Adipocyte (in vitro differentiated cells): ENCODE measurements around the gene AGPAT3.

ENCODE experiments used
- DNase-seq: peaks from one replicate; pipeline ENCODE4 v3.0.0-alpha.2; 2015; ENCODE audit warnings: low read depth
- H3K27me3 ChIP-seq: replicated peaks from 2 replicates; pipeline ENCODE4 v1.7.0; 2013; ENCODE audit warnings: mild to moderate bottlenecking, low read length, moderate library complexity; ENCODE audit not compliant: control insufficient read depth, insufficient read depth
- H3K36me3 ChIP-seq: 2 replicates; pipeline ENCODE4 v1.7.0; 2013; ENCODE audit warnings: low read length, mild to moderate bottlenecking, moderate library complexity; ENCODE audit not compliant: control insufficient read depth, insufficient read depth, severe bottlenecking
- H3K4me1 ChIP-seq: 2 replicates; pipeline ENCODE4 v1.7.0; 2013; ENCODE audit warnings: mild to moderate bottlenecking, low read length, moderate library complexity; ENCODE audit not compliant: control insufficient read depth, insufficient read depth
- H3K4me3 ChIP-seq: 2 replicates; pipeline ENCODE4 v1.7.0; 2013; ENCODE audit warnings: mild to moderate bottlenecking, low read length, moderate library complexity
- H3K9ac ChIP-seq: 2 replicates; pipeline ENCODE4 v1.7.0; 2013; ENCODE audit warnings: mild to moderate bottlenecking, low read length, moderate library complexity
- H3K9me3 ChIP-seq: 2 replicates; pipeline ENCODE4 v1.7.0; 2013; ENCODE audit warnings: mild to moderate bottlenecking, low read length, moderate library complexity; ENCODE audit not compliant: control insufficient read depth

The AGPAT3 gene

GRCh38 chr21:43921571-43921978 is 56.6 kb downstream of the AGPAT3 start:
- Histone ChIP-seq H3K4me3 (no peak overlapping the region), H3K9ac (no peak overlapping the region), H3K36me3 (peaks cover 4% of the 10 kb centered on the region), H3K9me3 (no peaks in the 10 kb centered on the region), H3K4me1 (peaks cover 23% of the 10 kb centered on the region), H3K27me3 (no peaks in the 10 kb centered on the region)
- DNase-seq, result no peak

GRCh38 chr21:43921979-43922945 is 57.2 kb downstream of the AGPAT3 start:
- peaks cover 23% of the 10 kb centered on the region for H3K4me1 ChIP-seq
- no peaks in the 10 kb centered on the region for H3K27me3 ChIP-seq
- DNase-seq, result no peak
- H3K9me3 ChIP-seq, result no peaks in the 10 kb centered on the region
- peaks cover 4% of the 10 kb centered on the region for H3K36me3 ChIP-seq
- H3K4me3 ChIP-seq, result no peak overlapping the region
- no peak overlapping the region for H3K9ac ChIP-seq

- Histone ChIP-seq H3K4me1 (peaks cover 23% of the 10 kb centered on the region), H3K9ac (no peak overlapping the region), H3K27me3 (no peaks in the 10 kb centered on the region), H3K4me3 (no peak overlapping the region), H3K36me3 (peaks cover 4% of the 10 kb centered on the region), H3K9me3 (no peaks in the 10 kb centered on the region)
- DNase-seq, result no peak
These were observed 57.9 kb downstream of the AGPAT3 start for GRCh38 chr21:43922949-43923348.

GRCh38 chr21:43923391-43923790 is 58.4 kb downstream of the AGPAT3 start:
- peaks cover 4% of the 10 kb centered on the region for H3K36me3 ChIP-seq
- no peaks in the 10 kb centered on the region for H3K9me3 ChIP-seq
- H3K4me1 ChIP-seq, result peaks cover 23% of the 10 kb centered on the region
- no peaks in the 10 kb centered on the region for H3K27me3 ChIP-seq
- no peak overlapping the region for H3K9ac ChIP-seq
- no peak overlapping the region for H3K4me3 ChIP-seq
- no peak for DNase-seq

DNA sequence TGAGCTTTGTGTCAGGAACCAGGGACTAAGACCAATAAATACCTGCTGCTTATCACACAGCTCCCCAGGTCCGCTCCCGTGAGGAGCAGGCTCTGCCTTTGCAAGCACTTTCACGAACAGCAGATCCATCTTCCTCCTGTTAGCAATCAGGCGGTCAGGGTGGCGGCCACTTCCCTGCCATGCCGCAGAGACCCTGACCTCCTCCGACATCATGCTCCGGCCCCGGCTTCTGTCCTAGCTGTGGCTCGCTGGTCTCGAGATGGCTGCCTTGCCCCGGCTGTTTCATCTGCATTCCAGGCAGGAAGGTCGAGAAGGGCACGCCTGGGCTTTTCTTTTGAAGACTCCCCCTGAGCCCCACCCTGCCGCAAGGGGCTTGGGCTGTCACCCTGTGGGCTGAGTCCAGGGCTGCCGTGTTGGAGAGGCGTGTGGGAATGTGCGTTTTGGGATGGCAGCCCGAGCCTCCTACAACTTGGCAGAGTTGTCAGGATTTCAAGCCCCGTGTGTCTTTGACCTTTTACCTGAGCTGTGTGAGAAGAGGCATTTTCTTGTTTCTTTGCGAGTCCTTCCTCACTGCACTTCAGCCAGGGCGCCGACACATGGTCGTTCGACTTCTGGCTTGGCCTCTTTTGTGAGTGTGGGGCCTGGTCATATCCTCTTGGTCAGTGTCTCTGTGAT is 59.5 kb downstream of the AGPAT3 start:
- Histone ChIP-seq H3K36me3 (peaks cover 4% of the 10 kb centered on the region), H3K9ac (no peak overlapping the region), H3K4me1 (peaks cover 23% of the 10 kb centered on the region), H3K4me3 (no peak overlapping the region), H3K9me3 (no peaks in the 10 kb centered on the region), H3K27me3 (no peaks in the 10 kb centered on the region)
- DNase-seq, result no peak

GRCh38 chr21:43925096-43925481 is 60.1 kb downstream of the AGPAT3 start:
- DNase-seq, result no peak
- H3K36me3 ChIP-seq, result peaks cover 4% of the 10 kb centered on the region
- peaks cover 23% of the 10 kb centered on the region for H3K4me1 ChIP-seq
- no peak overlapping the region for H3K9ac ChIP-seq
- no peaks in the 10 kb centered on the region for H3K9me3 ChIP-seq
- H3K4me3 ChIP-seq, result no peak overlapping the region
- H3K27me3 ChIP-seq, result no peaks in the 10 kb centered on the region

DNA sequence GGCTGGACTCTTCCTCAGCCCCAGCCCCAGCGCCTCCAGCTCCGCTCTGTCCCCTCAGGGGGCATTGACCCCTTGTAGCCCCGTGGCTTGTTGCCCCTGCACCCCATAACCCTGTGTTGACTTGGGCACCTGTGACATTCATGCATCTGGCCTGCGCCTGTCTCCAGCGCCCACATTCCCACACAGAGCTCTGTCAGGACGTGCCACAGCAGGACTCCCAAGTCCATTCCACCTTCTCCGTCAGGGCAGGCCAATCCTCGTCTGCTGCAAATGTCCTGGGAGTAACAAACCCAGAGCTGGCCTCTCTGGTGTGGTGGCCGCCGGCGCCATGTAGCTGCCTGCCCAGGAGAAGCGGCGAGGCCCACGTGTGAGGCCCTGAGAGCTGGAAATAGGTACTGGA is 60.6 kb downstream of the AGPAT3 start:
- Histone ChIP-seq H3K36me3 (peaks cover 4% of the 10 kb centered on the region), H3K4me3 (no peak overlapping the region), H3K9ac (no peak overlapping the region), H3K27me3 (no peaks in the 10 kb centered on the region), H3K9me3 (no peaks in the 10 kb centered on the region), H3K4me1 (peaks cover 23% of the 10 kb centered on the region)
- no peak for DNase-seq

DNA sequence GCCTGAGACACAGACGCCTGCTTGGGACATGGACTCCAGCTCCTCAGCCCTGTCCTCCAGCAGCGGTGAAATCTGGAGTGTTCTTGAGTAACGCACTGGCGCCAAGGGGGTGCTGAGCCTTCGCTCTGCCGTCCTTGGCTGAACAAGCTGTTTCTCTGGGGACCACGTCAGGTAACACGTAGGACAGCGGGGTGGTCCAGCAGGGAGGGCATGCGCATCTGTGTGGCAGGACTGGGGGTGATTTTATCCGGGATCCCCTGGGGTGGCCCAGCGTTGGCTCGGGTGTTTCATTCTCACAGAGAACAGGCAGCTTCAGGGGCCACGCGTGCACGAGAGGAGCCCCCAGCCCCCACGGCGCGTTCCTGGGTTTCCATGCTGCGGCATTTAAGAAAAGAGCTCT is 61.2 kb downstream of the AGPAT3 start:
- Histone ChIP-seq H3K36me3 (peaks cover 4% of the 10 kb centered on the region), H3K4me1 (peaks cover 23% of the 10 kb centered on the region), H3K9ac (no peak overlapping the region), H3K27me3 (no peaks in the 10 kb centered on the region), H3K9me3 (no peaks in the 10 kb centered on the region), H3K4me3 (no peak overlapping the region)
- DNase-seq, result no peak

- no peak overlapping the region for H3K4me3 ChIP-seq
- H3K9ac ChIP-seq, result no peak overlapping the region
- no peaks in the 10 kb centered on the region for H3K9me3 ChIP-seq
- peaks cover 23% of the 10 kb centered on the region for H3K4me1 ChIP-seq
- no peaks in the 10 kb centered on the region for H3K27me3 ChIP-seq
- H3K36me3 ChIP-seq, result peaks cover 4% of the 10 kb centered on the region
- no peak for DNase-seq
These were observed 62.7 kb downstream of the AGPAT3 start for GRCh38 chr21:43927591-43928221.

GRCh38 chr21:43928222-43929125 is 63.5 kb downstream of the AGPAT3 start:
- Histone ChIP-seq H3K4me3 (no peak overlapping the region), H3K4me1 (peaks cover 17% of the 10 kb centered on the region), H3K27me3 (no peaks in the 10 kb centered on the region), H3K9ac (no peak overlapping the region), H3K36me3 (peaks cover 4% of the 10 kb centered on the region), H3K9me3 (no peaks in the 10 kb centered on the region)
- no peak for DNase-seq
